ENCODE data around the gene RTL10.

GRCh38 chr22:19851291-19852176 lies 3.1 kb downstream of the RTL10 start:
- TF ChIP-seq POLR2AphosphoS5 (IDR thresholded peaks at IDR 0.05; ENCODE audit: low read depth, low read length) (no peak), REST (IDR thresholded peaks at IDR 0.05; ENCODE audit: insufficient read depth in 1 of 2, low read depth in 2 of 2, low read length in 2 of 2) (no peak), SIN3A (IDR thresholded peaks at IDR 0.05; ENCODE audit: borderline replicate concordance, insufficient read depth, low read length) (no peak)
